H9 (cell line): ENCODE measurements around the gene RAB3GAP2. TPM values are rescaled to one million over a fixed set of nuclear protein-coding genes. Genes with fewer than 3 reads are reported as not detected.

Experiments
- DNase-seq: peaks from one replicate; pipeline ENCODE4 v3.0.0-alpha.2; 2017
- H2AFZ ChIP-seq: one replicate; pipeline ENCODE4 v1.6.1; 2013; ENCODE audit warnings: mild to moderate bottlenecking, low read length, control low read depth, moderate library complexity
- H2AK5ac ChIP-seq: 2 replicates; pipeline ENCODE4 v1.6.1; 2013; ENCODE audit warnings: low read length, control low read depth, mixed read lengths; ENCODE audit not compliant: insufficient read length
- H2BK120ac ChIP-seq: one replicate; pipeline ENCODE4 v1.6.1; 2013; ENCODE audit warnings: low read depth, mild to moderate bottlenecking, low read length, control low read depth, inconsistent platforms; ENCODE audit not compliant: poor library complexity, severe bottlenecking
- H2BK12ac ChIP-seq: 2 replicates; pipeline ENCODE4 v1.6.1; 2013; ENCODE audit warnings: low read length, control low read depth, mixed read lengths, low read depth; ENCODE audit not compliant: insufficient read length
- H2BK15ac ChIP-seq: 2 replicates; pipeline ENCODE4 v1.6.1; 2013; ENCODE audit warnings: low read depth, low read length, control low read depth
- H2BK20ac ChIP-seq: one replicate; pipeline ENCODE4 v1.6.1; 2013; ENCODE audit warnings: low read depth, mild to moderate bottlenecking, low read length, control low read depth, inconsistent platforms; ENCODE audit not compliant: poor library complexity, severe bottlenecking
- H2BK5ac ChIP-seq: 2 replicates; pipeline ENCODE4 v1.6.1; 2013; ENCODE audit warnings: low read length, control low read depth, mixed read lengths; ENCODE audit not compliant: insufficient read length
- H3K14ac ChIP-seq: 2 replicates; pipeline ENCODE4 v1.6.1; 2013; ENCODE audit warnings: low read length, control low read depth; ENCODE audit not compliant: insufficient read depth
- H3K18ac ChIP-seq: 2 replicates; pipeline ENCODE4 v1.6.1; 2013; ENCODE audit warnings: low read depth, mild to moderate bottlenecking, mixed read lengths, low read length, control low read depth; ENCODE audit not compliant: insufficient read length
- H3K23ac ChIP-seq: 2 replicates; pipeline ENCODE4 v1.6.1; 2013; ENCODE audit warnings: low read length, control low read depth, mixed read lengths, low read depth; ENCODE audit not compliant: insufficient read length
- H3K23me2 ChIP-seq: 2 replicates; pipeline ENCODE4 v1.6.1; 2013; ENCODE audit warnings: low read depth, mild to moderate bottlenecking, mixed read lengths, low read length, control low read depth; ENCODE audit not compliant: insufficient read length, poor library complexity, severe bottlenecking
- H3K27ac ChIP-seq: 2 replicates; pipeline ENCODE4 v1.5.1; 2013; ENCODE audit warnings: low read length, control low read depth, mixed read lengths, low read depth; ENCODE audit not compliant: insufficient read length
- H3K27me3 ChIP-seq: 2 replicates; pipeline ENCODE4 v1.6.1; 2013; ENCODE audit warnings: low read length, control low read depth, inconsistent platforms; ENCODE audit not compliant: insufficient read depth
- H3K4ac ChIP-seq: 2 replicates; pipeline ENCODE4 v1.6.1; 2013; ENCODE audit warnings: low read depth, mild to moderate bottlenecking, control low read depth, inconsistent platforms, low read length, moderate library complexity
- H3K4me1 ChIP-seq: 2 replicates; pipeline ENCODE4 v1.6.1; 2013; ENCODE audit warnings: low read length, control low read depth, inconsistent platforms; ENCODE audit not compliant: insufficient read depth
- H3K4me2 ChIP-seq: 2 replicates; pipeline ENCODE4 v1.6.1; 2013; ENCODE audit warnings: low read length, control low read depth, mixed read lengths; ENCODE audit not compliant: insufficient read length, insufficient read depth
- H3K56ac ChIP-seq: 2 replicates; pipeline ENCODE4 v1.6.1; 2013; ENCODE audit warnings: low read depth, mild to moderate bottlenecking, mixed read lengths, low read length, control low read depth; ENCODE audit not compliant: insufficient read length
- H3K79me1 ChIP-seq: 2 replicates; pipeline ENCODE4 v1.6.1; 2013; ENCODE audit warnings: low read depth, mild to moderate bottlenecking, moderate library complexity, low read length, control low read depth, inconsistent platforms; ENCODE audit not compliant: insufficient read depth, poor library complexity, severe bottlenecking
- H3K79me2 ChIP-seq: 2 replicates; pipeline ENCODE4 v1.6.1; 2013; ENCODE audit warnings: low read length, control low read depth, inconsistent platforms; ENCODE audit not compliant: insufficient read depth
- H3K9ac ChIP-seq: 2 replicates; pipeline ENCODE4 v1.6.1; 2013; ENCODE audit warnings: low read length, control low read depth, mixed read lengths; ENCODE audit not compliant: insufficient read length; ENCODE audit errors: extremely low read depth
- H3K9me3 ChIP-seq: one replicate; pipeline ENCODE4 v1.6.1; 2013; ENCODE audit warnings: low read depth, low read length, inconsistent platforms; ENCODE audit not compliant: control insufficient read depth
- H3T11ph ChIP-seq: one replicate; pipeline ENCODE4 v1.6.1; 2013; ENCODE audit warnings: mild to moderate bottlenecking, low read length, control low read depth, inconsistent platforms
- H4K20me1 ChIP-seq: one replicate; pipeline ENCODE4 v1.6.1; 2013; ENCODE audit not compliant: control insufficient read depth, insufficient read length, insufficient read depth
- H4K5ac ChIP-seq: 2 replicates; pipeline ENCODE4 v1.6.1; 2013; ENCODE audit warnings: low read depth, mild to moderate bottlenecking, mixed read lengths, low read length, control low read depth; ENCODE audit not compliant: insufficient read length
- H4K8ac ChIP-seq: replicated peaks from 2 replicates; pipeline ENCODE4 v1.6.1; 2013; ENCODE audit warnings: low read length, control low read depth, mixed read lengths, low read depth; ENCODE audit not compliant: insufficient read length
- H4K91ac ChIP-seq: 2 replicates; pipeline ENCODE4 v1.6.1; 2013; ENCODE audit warnings: low read depth, mild to moderate bottlenecking, moderate library complexity, mixed read lengths, low read length, control low read depth; ENCODE audit not compliant: insufficient read length
- H3K27ac Mint-ChIP-seq, 3 experiments: 2 replicates in 2 of 3; 3 replicates in 1 of 3; pipeline ENCODE4 v1.8.0; 2020 to 2021; ENCODE audit warnings: mixed read lengths in 3 of 3, mild to moderate bottlenecking in 1 of 3, moderate library complexity in 1 of 3
- H3K27me3 Mint-ChIP-seq: 2 replicates; pipeline ENCODE4 v1.8.0; 2021; ENCODE audit warnings: low read depth, mild to moderate bottlenecking, moderate library complexity, mixed read lengths
- H3K36me3 Mint-ChIP-seq, 3 experiments: 2 replicates in 2 of 3; 3 replicates in 1 of 3; pipeline ENCODE4 v1.8.0; 2020 to 2021; ENCODE audit warnings: low read depth in 3 of 3, mixed read lengths in 3 of 3; ENCODE audit not compliant: insufficient read depth in 1 of 3
- H3K4me1 Mint-ChIP-seq, 2 experiments: 2 replicates each; pipeline ENCODE4 v1.8.0; 2020; ENCODE audit warnings: mixed read lengths in 2 of 2
- H3K4me3 Mint-ChIP-seq, 2 experiments: 2 replicates in 1 of 2; 3 replicates in 1 of 2; pipeline ENCODE4 v1.8.0; 2020 to 2021; ENCODE audit warnings: mild to moderate bottlenecking in 2 of 2, mixed read lengths in 2 of 2, moderate library complexity in 1 of 2
- H3K9me3 Mint-ChIP-seq, 2 experiments: 2 replicates in 1 of 2; 3 replicates in 1 of 2; pipeline ENCODE4 v1.8.0; 2020; ENCODE audit warnings: mild to moderate bottlenecking in 2 of 2, mixed read lengths in 2 of 2, moderate library complexity in 1 of 2
- WGBS: extraction: QIAGEN DNeasy Blood & Tissue Kit; methylation state at CpG from one replicate; pipeline ENCODE4 v1.1.7; 2013; ENCODE audit warnings: missing lambda C conversion rate, low lambda C conversion rate, mixed read lengths; ENCODE audit not compliant: insufficient read length; ENCODE audit errors: extremely low coverage; 5-methylcytosine and 5-hydroxymethylcytosine counted together
- total RNA-seq: library from RNA; stranded (reverse); gene quantifications from 2 replicates; pipeline ENCODE4 v1.2.1, GENCODE V29; 2021
- TF ChIP-seq, protein P1 (sequence below): fragments of 200-600 bp; sonication (generic); conservative IDR thresholded peaks from 3 replicates; pipeline ENCODE4 v1.8.0; 2021; ENCODE audit warnings: antibody characterized with exemption, mild to moderate bottlenecking

The RAB3GAP2 gene
- total RNA-seq, 1 experiment from 2014 or later, result 48.3 TPM

DNA sequence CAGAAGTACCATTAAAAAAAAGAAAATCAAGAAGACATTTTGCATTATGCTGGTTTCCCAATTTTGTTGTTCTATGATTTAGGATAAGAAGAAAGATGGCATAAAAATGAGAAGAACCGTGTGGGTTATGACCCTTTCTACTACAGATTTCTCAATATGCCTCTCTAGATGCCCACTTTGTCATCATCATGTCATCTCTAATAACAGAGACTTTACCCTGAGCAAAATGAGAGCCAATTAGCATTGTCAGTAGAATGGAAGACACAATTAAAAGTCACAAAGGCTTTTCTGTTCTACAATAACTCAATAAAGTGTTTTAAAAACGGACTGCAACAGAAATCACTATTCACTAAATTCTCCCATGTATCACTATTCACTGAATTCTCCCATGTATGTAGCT lies 85.5 kb downstream of the RAB3GAP2 start:
- Mint-ChIP-seq H3K4me1 (no peaks in the 10 kb centered on the region), H3K9me3 (no peaks in the 10 kb centered on the region), H3K27me3 (no peaks in the 10 kb centered on the region), H3K27ac (no peak overlapping the region), H3K36me3 (peaks cover 18 to 40% (median 32%) of the 10 kb centered on the region in 3 experiments; a peak in 6 of 7 replicates), H3K4me3 (no peak overlapping the region)
- H3K9me3 ChIP-seq, result no peaks in the 10 kb centered on the region
- no peaks in the 10 kb centered on the region for H4K20me1 ChIP-seq
- H4K8ac ChIP-seq, result no peak overlapping the region
- H3K18ac ChIP-seq, result no peak overlapping the region
- no CpG with 5 or more reads among the region's 2 CpGs for WGBS
- H3K56ac ChIP-seq, result no peak overlapping the region
- no peaks in the 10 kb centered on the region for H3K4me1 ChIP-seq
- TF ChIP-seq, protein P1, sequence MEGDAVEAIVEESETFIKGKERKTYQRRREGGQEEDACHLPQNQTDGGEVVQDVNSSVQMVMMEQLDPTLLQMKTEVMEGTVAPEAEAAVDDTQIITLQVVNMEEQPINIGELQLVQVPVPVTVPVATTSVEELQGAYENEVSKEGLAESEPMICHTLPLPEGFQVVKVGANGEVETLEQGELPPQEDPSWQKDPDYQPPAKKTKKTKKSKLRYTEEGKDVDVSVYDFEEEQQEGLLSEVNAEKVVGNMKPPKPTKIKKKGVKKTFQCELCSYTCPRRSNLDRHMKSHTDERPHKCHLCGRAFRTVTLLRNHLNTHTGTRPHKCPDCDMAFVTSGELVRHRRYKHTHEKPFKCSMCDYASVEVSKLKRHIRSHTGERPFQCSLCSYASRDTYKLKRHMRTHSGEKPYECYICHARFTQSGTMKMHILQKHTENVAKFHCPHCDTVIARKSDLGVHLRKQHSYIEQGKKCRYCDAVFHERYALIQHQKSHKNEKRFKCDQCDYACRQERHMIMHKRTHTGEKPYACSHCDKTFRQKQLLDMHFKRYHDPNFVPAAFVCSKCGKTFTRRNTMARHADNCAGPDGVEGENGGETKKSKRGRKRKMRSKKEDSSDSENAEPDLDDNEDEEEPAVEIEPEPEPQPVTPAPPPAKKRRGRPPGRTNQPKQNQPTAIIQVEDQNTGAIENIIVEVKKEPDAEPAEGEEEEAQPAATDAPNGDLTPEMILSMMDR, result no peak
- H3K4me2 ChIP-seq, result no peak overlapping the region
- no peaks in the 10 kb centered on the region for H3K27me3 ChIP-seq
- H3K27ac ChIP-seq, result no peak overlapping the region
- no peak overlapping the region for H2BK20ac ChIP-seq
- no peak overlapping the region for H3K23ac ChIP-seq
- H3K79me2 ChIP-seq, result no peaks in the 10 kb centered on the region
- no peak overlapping the region for H2BK5ac ChIP-seq
- DNase-seq, result no peak
- H2AFZ ChIP-seq, result no peak overlapping the region
- no peak overlapping the region for H2AK5ac ChIP-seq
- H3K14ac ChIP-seq, result no peak overlapping the region
- no peak overlapping the region for H2BK120ac ChIP-seq
- H3K79me1 ChIP-seq, result no peaks in the 10 kb centered on the region
- no peak overlapping the region for H3K4ac ChIP-seq
- no peak overlapping the region for H4K91ac ChIP-seq
- H4K5ac ChIP-seq, result no peak overlapping the region
- no peak overlapping the region for H2BK12ac ChIP-seq
- H3K9ac ChIP-seq, result no peak overlapping the region
- H2BK15ac ChIP-seq, result no peak overlapping the region
- no peak overlapping the region for H3T11ph ChIP-seq
- no peaks in the 10 kb centered on the region for H3K23me2 ChIP-seq
